GM23338 (cell line): ENCODE results near the gene ZBTB7C.

Source experiments
- CREB1 ChIP-seq: fragments of 250-450 bp; sonication (Bioruptor Pico); IDR thresholded peaks from 2 replicates; pipeline ENCODE4 v1.5.0; 2020; ENCODE audit warnings: low read depth, mild to moderate bottlenecking, moderate library complexity
- CTCF ChIP-seq, 2 experiments: fragments of 200-600 bp in 1 of 2; sonication (generic) in 1 of 2; conservative IDR thresholded peaks; 2 replicates each; pipeline versions ENCODE4 v1.5.1 to v1.6.1; 2016 to 2017; ENCODE audit warnings: antibody characterized with exemption in 2 of 2, low read depth in 2 of 2, mild to moderate bottlenecking in 2 of 2, moderate library complexity in 1 of 2
- EZH2 ChIP-seq: fragments of 200-600 bp; sonication (generic); IDR thresholded peaks from one replicate; pipeline ENCODE4 v1.8.0; 2017; ENCODE audit warnings: antibody characterized with exemption, mild to moderate bottlenecking, low read depth; ENCODE audit not compliant: unreplicated experiment
- EZH2phosphoT487 ChIP-seq: fragments of 200-600 bp; sonication (generic); IDR thresholded peaks from one replicate; pipeline ENCODE4 v1.8.1; 2018; ENCODE audit warnings: antibody characterized with exemption; ENCODE audit not compliant: unreplicated experiment
- JUNB ChIP-seq: IDR thresholded peaks from one replicate; pipeline ENCODE4 v1.6.1; 2016; ENCODE audit warnings: antibody characterized with exemption; ENCODE audit not compliant: unreplicated experiment
- NANOG ChIP-seq: IDR thresholded peaks from 2 replicates; pipeline ENCODE4 v1.6.1; 2016; ENCODE audit warnings: antibody characterized with exemption, borderline replicate concordance
- POLR2AphosphoS5 ChIP-seq: IDR thresholded peaks from 2 replicates; pipeline ENCODE4 v1.6.1; 2016; ENCODE audit warnings: antibody characterized with exemption, low read depth
- REST ChIP-seq: IDR thresholded peaks from one replicate; pipeline ENCODE4 v1.6.1; 2018; ENCODE audit warnings: antibody characterized with exemption; ENCODE audit not compliant: unreplicated experiment
- ZNF114 ChIP-seq: fragments of 250-450 bp; sonication (Bioruptor Pico); IDR thresholded peaks from 2 replicates; pipeline ENCODE4 v1.5.0; 2020; ENCODE audit warnings: mild to moderate bottlenecking, moderate library complexity
- ZNF331 ChIP-seq: fragments of 250-450 bp; sonication (Bioruptor Pico); IDR thresholded peaks from 2 replicates; pipeline ENCODE4 v1.5.0; 2020; ENCODE audit warnings: low read depth, mild to moderate bottlenecking, moderate library complexity
- ZNF462 ChIP-seq: fragments of 250-450 bp; sonication (Bioruptor Pico); IDR thresholded peaks from 2 replicates; pipeline ENCODE4 v1.5.0; 2020; ENCODE audit warnings: mild to moderate bottlenecking, moderate library complexity

GRCh38 chr18:48051945-48052840 is 357.0 kb downstream of the ZBTB7C start:
- TF ChIP-seq EZH2 (no peak), EZH2phosphoT487 (no peak), POLR2AphosphoS5 (no peak), CTCF (conservative IDR thresholded peaks at IDR 0.05; ENCODE audit: low read depth in 2 of 2) (no peak), ZNF462 (CRISPR knock-in tag) (no peak), ZNF331 (CRISPR knock-in tag) (no peak), CREB1 (no peak), REST (no peak), JUNB (no peak), ZNF114 (CRISPR knock-in tag) (no peak), NANOG (no peak)
